IPS DF 4.7 (cell line): ENCODE results near the gene PBRM1.

Experiments used
- DNase-seq: peaks from one replicate; pipeline ENCODE4 v3.0.0-alpha.2; 2013; ENCODE audit warnings: low spot score; ENCODE audit errors: extremely low read depth

Gene PBRM1

DNA sequence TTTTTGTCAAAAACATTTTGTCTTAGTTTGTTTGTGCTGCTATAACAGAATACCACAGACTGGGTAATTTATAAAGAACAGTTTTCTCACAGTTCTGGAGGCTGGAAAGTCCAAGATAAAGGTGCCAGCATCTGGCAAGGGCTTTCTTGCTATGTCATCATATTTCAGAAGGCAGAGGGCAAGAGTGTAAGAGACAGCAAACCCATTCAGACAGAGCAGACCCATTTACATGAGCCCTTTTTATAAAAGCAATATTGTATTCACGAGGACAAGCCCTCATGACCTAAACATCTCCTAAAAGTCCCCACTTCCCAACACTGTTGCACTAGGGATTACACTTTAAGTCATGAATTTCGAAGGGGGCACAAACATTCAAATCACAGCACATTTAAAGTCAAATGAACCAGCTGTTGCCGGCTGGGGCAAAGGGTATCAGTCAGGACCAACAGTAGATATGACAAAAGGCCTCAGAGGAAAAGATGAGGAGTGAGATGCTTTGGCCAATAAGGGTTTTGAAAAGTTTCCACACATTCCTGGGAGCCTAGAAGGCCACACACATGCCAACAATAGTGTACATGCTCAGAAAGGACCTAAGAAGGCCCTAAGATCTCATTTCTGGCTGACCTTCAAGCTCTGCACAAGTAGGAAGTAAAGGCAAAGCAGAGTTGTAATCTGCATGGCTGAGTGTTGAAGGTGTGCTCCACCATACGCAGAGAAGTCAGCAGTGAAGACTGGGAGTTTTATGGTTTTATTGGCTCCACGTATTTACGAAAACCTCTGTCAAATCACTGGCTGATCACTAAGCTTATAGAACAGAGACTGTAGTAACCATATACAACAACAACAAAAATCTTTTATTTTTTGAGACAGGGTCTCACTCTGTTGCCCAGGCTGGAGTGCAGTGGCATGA lies 111.4 kb downstream of the PBRM1 start:
- no peak for DNase-seq

DNA sequence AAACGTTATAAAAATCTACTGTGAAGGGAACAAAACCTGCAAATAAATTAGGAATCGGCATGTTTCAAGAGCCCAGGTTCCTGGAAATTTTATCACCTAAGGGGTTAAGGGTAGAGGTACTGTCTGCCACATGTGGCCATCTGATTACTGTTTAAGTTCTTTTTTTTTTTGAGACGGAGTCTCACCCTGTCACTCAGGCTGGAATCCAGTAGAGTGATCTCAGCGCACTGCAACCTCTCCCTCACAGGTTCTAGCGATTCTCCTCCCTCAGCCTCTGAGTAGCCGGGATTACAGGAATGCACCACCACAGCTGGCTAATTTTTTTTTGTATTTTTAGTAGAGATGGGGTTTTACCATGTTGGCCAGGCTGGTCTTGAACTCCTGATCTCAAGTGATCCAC lies 113.5 kb downstream of the PBRM1 start:
- no peak for DNase-seq

DNA sequence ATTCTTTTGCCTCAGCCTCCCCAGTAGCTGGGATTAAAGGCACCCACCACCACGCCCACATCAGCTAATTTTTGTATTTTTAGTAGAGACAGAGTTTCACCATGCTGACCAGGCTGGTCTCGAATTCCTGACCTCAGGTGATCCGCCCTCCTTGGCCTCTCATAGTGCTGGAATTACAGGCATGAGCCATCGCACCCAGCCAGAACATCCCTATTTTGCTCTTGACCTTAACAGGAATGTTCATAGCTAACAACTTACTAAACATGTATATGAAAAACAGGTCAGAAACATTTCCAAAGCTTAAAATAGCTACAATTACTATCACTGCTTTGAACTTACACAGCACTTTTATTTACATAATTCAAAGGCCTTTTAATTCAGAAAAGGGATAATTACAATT lies 115.6 kb downstream of the PBRM1 start:
- DNase-seq: no peak

DNA sequence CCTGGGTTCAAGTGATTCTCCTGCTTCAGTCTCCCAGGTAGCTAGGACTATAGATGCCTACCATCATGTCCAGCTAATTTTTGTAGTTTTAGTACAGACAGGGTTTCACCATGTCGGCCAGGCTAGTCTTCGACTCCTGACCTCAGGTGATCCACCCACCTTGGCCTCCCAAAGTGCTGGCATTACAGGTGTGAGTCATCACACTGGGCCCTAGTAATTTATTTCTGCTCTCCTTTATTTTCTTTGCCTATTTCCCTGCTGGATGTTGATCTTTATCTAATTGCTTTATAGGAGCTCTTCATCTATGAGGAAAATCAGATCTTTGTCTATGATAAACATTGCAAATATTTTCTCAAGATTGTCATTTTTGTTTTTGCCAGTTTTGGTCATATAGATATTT lies 117.6 kb downstream of the PBRM1 start:
- no peak for DNase-seq

DNA sequence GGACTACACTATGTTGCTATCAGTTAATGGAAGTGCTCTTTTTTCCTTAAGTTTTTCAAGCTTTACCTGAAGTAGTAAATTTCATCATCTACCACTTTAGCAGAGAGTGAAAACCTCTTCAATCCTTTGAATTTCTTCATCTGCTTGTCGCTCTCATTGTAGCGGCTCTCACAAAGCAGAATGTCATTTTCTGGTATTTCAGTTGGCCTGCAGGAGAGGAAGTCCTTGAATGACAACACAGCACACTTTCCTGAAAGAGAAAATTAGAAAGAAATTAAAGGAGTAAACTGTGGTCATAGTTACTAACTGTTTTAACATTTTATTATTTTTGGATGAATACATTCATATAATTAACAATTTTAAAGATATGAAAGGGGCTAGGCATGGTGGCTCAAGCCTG lies 121.7 kb downstream of the PBRM1 start:
- DNase-seq: no peak

DNA sequence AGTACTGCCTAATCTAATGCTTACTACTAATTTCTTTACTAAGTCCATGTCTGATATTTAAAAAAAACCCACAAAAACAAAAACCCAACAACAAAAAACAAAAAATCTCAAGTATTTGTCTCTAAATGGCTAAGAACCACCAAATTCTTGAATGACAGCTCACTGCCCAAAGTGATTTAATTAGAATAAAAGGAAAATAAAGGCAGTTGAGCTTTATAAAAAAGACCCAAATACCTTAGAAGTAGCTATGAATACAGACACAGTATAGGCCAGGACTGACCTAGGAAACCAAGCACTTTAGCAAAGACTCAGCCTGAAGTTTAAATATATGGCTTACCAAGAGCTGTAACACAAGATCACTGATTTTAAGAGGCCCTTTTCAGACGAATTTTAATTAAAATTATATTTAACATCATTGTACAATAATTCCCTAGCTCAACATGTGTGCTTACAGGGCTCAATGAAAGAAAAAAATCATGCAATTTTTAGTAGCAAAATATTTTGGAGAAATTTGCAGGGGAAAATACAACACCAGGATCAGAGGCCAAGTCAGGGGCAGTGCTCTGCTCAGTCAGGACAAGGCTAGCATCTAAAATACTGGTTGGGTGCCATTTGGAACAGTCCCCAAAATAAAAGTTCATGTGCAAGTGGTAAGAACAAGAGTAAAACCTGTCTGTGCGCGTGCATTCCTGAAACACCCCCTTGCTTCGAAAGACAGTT lies 124.5 kb downstream of the PBRM1 start:
- no peak for DNase-seq

DNA sequence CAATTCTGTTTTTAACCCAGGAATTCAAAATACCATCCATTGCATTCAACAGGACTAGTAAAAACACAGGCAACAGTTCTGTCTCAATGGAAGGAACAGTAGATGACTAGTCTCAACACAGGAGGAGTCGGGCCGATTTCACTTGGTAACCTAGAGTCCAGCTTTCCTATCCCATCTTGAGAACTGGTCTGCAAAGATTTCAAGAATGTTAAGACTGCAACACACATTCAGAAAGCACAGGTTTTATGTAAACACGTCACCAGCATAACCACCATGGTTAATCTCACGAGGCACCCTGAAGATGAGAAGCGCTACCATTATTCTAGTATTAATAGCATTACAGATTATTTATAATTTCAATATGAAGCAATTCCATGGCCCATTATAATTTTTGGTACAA lies 127.3 kb downstream of the PBRM1 start:
- no peak for DNase-seq

DNA sequence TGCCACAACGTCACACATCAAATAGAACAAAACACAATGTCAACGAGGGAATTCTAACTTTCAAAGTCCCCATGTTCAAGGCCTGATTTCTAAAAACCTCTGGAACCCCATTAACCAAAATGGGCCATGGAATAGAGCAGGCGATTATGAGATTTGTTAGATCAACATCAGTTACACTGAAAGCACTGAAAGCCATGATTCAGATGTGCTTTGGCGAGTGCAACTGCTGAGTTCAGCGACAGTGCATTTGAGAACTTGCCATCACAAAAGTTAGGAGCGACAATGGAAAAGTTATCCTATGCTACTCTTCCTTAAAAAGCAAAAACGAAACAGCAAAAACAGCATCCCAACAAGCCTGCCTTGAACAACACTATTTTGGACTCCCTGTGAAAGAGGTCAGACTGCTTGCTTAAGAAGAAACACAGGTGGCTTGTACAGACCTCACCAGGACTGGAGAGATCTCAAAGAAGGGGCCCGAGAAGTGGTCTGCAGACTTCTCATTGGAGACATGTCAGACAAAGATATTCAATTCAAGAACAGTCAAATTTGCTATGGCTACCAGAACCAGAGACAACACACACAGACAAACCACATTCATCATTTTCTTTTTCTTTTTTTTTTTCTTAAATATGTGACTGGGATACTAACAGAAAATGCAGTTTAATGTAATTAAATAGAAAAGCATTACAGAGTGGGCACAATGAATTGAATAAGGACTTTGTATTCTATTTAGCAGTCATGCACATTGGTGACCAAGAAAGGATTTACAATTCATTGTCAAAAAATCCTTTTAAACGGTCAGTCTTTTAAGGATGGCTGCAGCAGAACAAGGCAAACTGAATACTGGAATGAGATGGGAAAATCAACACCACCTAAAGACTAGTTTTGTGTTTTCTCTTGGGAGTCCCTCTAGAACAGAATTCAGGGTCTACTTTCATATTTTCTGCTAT lies 128.4 kb downstream of the PBRM1 start:
- DNase-seq: no peak

DNA sequence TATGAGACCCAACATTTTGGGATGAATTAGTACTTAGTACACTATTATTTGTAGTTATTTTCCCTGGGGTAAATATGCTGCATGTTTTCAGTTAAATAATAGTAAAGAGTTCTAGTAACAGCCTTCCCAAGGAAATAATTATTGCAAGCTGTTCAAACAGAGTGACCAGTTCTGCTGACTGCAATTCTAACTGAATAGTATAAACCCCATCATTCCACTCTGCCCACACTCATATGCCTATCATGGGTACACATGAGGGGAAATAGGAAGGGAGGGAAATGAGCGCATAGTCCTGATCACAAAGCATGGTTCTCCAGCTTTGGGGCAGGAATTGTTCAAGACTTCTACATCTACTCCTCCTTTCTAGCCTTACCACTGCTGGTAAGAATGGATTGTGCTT lies 130.7 kb downstream of the PBRM1 start:
- no peak for DNase-seq

DNA sequence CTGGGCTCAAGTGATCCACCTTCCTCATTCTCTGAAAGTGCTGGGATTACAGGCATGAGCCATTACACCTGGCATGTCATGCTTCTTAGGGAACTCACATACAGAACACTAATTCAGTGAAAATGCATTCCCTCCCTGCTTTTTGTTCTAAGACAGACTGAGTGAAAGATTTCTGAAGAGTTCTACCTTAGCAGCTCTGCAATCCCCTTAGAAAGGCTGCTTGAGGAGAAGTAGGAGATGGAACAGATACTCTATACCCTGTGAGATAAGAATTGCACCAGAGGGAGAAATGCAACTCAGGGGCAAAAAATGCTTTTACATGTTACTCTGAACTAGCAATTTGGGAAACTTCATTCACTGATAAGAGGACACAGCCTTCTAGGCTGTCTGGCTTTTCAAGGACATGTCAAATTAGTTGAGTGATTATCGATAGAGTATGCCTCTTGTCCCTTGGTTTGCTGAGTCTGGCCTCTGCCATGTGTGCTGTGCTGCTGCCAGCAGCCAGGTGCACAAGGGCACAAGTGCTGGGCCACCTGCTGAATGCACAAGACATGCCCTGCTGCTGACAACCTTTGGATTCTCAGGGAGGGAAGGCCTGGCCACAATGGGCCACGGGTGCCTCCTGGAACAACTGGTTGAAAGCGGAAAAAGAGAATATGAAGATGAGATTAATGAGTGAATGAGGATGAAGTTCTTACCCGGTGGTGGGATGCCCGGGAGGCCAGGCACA lies 131.5 kb downstream of the PBRM1 start:
- no peak for DNase-seq

DNA sequence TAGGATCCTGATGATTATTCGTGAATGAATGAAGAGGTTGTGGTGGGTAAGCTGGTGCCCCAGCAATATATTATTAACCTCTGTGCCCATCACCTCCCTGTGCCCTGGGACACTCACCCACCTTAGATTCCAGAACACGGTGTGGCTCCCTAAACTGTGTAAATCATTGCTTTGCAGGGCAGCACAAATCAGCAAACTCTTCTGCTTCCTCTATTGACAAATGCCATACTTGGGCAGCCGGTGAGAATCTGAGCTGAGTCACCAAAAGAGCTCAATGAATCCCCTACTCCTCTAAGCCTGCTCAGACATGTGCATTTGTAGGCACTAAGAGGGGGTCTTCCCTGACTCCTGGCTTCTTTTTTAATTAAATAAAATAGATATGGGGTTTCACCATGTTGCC lies 133.6 kb downstream of the PBRM1 start:
- no peak for DNase-seq

DNA sequence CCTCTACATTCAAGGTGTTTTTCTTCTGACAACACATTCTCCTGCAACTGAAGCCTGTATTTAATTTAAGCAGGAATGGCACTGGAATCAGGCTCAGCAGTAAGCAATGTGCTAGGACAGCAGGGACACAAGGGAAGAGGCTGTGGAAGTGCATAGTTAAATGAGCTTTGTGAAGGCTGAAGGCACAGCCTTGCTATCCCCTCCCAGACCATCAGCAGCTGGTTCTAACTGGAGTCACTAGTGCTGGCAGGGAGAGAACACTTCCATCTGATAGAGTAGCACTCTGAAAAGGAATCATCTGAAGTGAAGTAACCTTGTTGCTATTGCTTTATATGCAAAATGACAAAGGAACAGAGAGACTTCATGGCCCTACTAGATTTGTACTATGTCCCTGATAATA lies 134.6 kb downstream of the PBRM1 start:
- no peak for DNase-seq

DNA sequence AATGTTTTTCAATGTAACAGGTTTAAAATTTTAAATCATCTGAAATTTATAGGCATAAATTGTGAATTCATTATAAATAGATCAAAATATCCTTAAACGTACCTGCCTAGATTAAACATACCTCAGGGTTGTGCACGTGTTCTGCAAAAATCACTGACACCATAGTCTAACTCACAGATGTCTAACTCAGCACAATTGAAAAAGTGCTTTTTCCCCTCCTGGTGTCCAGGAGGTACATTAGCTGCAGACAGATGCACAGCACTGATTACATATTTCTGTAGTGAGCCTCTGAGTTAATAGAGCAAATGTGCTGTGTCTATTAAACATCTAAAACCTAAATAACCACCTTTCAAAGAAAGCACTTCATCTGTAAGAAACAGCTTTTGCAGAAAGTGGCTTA lies 138.6 kb downstream of the PBRM1 start:
- no peak for DNase-seq

DNA sequence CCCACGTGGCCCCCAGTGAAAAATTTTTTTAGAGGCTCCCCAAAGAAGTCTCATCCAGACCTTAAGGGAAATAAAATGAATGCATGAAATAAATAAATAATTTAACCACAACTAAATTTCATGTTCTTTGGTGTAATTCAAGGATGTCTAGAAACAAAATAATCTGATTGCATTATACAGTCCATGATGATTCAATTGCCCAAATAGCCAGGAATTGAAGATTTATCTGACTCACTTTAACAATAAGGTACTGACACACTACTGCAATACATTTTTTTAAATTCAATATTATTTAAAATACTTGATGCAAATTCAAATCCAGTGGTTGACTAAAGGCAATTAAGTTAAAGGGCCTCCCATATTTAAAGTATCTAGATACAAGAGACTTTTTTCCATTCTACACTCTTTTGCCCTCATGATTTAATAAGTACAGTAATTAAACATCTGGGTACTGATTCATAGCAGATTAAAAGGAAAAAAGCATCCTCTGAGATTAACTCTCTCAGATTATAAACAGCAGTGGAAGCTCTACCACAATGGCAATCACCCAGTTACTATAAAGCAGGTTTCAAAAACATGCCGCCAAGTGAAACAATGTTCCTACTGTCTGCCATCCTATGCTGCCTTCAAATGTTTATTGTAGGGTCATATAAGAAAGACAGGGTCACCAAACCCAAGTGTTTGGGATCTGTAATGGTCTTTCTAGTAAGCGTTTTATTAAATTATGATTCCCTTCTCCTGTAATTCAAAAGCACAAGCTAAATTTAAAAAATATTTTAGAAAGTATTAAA lies 139.4 kb downstream of the PBRM1 start:
- no peak for DNase-seq

DNA sequence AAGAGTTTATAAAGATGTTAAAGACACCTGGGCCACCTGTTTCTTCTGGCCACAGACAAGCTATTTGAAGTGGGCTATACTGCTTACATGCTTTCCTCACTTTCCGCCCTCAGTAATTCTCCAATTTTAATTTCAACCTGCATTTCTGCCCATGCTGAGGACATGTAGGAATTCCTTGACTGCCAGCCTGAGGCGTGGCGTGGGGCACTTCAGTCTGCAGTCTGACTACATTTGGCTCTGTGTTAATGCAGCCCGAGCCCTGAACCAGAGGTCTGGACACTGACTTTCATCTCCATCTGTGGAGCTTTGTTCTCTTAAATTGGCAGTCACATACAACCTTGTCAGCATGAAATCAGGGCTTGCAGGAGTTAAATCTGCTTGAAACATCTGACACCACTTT lies 140.8 kb downstream of the PBRM1 start:
- no peak for DNase-seq

DNA sequence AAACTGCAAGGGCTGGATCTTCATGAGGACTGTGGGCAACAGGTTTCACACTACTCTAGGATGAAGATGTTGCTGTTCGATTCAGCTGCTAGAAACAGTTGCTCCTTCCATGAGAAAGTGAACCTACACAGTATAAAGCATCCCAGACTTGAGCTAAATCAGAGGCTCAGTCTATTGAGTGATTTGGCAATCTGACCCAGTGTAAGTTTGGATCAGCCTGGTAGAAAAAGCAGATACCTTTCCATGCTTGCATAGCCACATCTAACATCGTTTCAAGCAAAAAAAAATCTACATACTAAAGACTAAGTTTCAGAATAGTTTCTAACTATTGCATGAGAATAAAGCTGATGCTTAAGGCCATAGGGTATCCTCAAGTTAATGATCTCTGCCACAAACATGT lies 144.7 kb downstream of the PBRM1 start:
- DNase-seq: no peak

DNA sequence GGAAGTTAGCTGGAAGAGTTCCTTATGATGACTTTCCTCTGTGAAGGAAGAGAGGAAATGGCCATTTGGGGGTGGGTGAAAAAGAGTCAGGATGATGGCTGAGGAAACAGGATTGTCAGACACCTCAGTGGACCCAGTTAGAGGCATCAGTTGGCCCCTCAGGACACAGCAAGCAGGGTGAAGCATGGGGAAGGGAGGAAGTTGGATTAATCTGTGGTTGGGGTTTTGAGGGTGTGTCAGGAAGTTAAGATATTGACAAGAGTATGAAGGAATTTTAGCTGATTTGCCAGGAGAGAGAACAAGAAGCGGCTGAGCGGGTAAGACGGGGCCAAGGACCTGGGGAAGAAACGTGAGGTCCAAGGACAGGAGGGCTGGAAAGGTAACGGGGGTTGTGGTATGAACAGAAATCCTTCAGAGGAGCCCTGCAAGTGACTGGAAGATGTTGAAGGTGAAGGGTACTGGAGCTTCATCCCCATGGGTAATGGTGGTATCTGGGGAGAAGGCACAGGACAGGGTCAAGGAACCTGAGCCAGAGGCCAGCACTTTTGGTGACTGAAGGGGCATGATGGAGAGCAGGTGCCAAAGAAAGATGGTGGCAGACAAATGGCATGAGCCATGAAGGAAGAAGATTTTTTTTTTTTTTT lies 146.6 kb downstream of the PBRM1 start:
- no peak for DNase-seq

DNA sequence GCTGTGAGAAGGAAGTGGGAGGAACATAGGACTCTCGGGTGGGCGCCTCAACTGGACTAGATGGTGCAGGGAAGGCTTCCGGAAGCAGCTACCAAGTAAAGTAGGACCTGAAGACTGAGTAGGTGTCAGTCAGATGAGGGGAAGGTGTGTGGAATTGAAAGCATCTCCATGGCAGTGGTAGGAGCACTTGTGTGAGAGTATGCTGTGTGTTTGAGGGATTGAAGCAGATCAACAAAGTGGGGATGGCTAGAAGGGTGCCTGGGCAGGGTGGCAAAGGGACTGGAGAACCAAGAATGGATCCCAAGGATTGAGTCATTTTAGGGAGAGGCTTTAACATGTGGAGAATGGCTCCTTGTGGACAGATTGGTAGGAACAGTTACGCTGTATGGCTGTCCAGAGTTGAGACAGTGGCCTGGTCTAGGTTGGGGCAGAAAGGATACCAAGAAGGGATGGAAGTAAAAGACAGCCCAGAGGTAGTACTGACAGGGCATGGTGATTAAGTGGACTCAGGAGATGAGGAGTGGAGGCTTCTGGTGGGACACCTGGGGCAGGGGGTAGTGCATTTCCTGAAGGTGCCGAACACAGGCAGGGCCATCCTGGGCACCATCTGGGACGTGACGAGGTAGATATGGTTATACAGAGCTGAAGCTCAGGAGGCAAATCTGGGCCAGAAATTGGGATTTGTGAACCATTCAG lies 147.8 kb downstream of the PBRM1 start:
- no peak for DNase-seq

DNA sequence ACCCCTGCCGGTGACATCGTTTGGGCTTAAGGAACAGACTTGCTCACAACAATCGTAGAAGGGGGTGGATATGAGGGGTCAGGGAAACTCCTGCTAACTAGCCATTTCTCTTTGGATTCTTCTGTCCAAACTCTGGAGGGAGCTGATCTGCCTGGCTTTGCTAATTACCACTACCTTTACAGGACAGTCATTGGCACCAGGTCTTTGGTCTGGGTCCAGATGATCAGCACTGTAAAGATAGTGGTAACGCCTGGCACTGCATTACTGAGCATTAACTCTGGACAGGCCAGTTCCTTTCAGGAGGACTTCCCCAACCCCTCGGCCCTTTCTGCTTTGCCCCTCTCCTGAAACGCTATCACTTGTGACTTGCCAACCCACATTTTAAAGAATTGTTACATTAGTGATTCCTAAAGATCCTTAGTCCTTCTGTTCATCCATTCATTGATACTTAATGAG lies 148.5 kb downstream of the PBRM1 start:
- no peak for DNase-seq
